NCI-H146 treated with DMSO at 0.1 percent for 48 hours (cell line): Measurements from ENCODE around the gene PTGDR2.

Source experiments
- DNase-seq: peaks from one replicate; lab custom pipeline; 2025; ENCODE audit not compliant: unreplicated experiment; lab: John Stamatoyannopoulos, UW

The PTGDR2 gene

GRCh38 chr11:60855726-60856633, at the start of gene PTGDR2:
Gene PTGDR2, minus strand, starts transcription at chr11:60855950. Its CDS starts 2,228 bp downstream, at chr11:60853722.
- DNase-seq = no peak

GRCh38 chr11:60905047-60905446, 49.3 kb upstream of the PTGDR2 start:
- DNase-seq = peak; percentile 14

GRCh38 chr11:60902625-60903024, 46.9 kb upstream of the PTGDR2 start:
- no peak for DNase-seq

- no peak for DNase-seq
Measured at GRCh38 chr11:60900673-60901404, 45.1 kb upstream of the PTGDR2 start.

- no peak for DNase-seq
Measured at GRCh38 chr11:60899977-60900376, 44.2 kb upstream of the PTGDR2 start.

- no peak for DNase-seq
Measured at GRCh38 chr11:60899046-60899936, 43.5 kb upstream of the PTGDR2 start.

GRCh38 chr11:60897496-60897895, 41.7 kb upstream of the PTGDR2 start:
- no peak for DNase-seq

- no peak for DNase-seq
Measured at GRCh38 chr11:60895687-60896086, 39.9 kb upstream of the PTGDR2 start.

- DNase-seq = no peak
Measured at GRCh38 chr11:60891103-60891741, 35.5 kb upstream of the PTGDR2 start.

- no peak for DNase-seq
Measured at GRCh38 chr11:60890696-60891095, 34.9 kb upstream of the PTGDR2 start.

- no peak for DNase-seq
Measured at GRCh38 chr11:60889869-60890311, 34.1 kb upstream of the PTGDR2 start.

- DNase-seq = peak; percentile 49
Measured at GRCh38 chr11:60887556-60887955, 31.8 kb upstream of the PTGDR2 start.

- DNase-seq = peak; percentile 78
Measured at GRCh38 chr11:60880643-60881282, 25.0 kb upstream of the PTGDR2 start.

- DNase-seq = no peak
Measured at GRCh38 chr11:60879971-60880588, 24.3 kb upstream of the PTGDR2 start.

GRCh38 chr11:60879104-60879503, 23.4 kb upstream of the PTGDR2 start:
- no peak for DNase-seq

- no peak for DNase-seq
Measured at GRCh38 chr11:60878245-60879101, 22.7 kb upstream of the PTGDR2 start.

- DNase-seq = no peak
Measured at GRCh38 chr11:60876168-60876485, 20.4 kb upstream of the PTGDR2 start.

- DNase-seq = no peak
Measured at GRCh38 chr11:60875366-60876167, 19.8 kb upstream of the PTGDR2 start.
